HEK293 (cell line): ENCODE data around the gene ACTL8.

ENCODE experiments used
- CTCF ChIP-seq: fragments of 450-650 bp; formaldehyde crosslinking; IDR thresholded peaks from 2 replicates; pipeline ENCODE4 v1.5.1; 2016; ENCODE audit warnings: missing biosample characterization, missing genetic modification characterization
- ELK4 ChIP-seq: IDR thresholded peaks from 2 replicates; pipeline ENCODE4 v1.6.1; 2011; ENCODE audit warnings: mild to moderate bottlenecking, low read depth, low read length, borderline replicate concordance
- SETDB1 ChIP-seq: IDR thresholded peaks from one replicate; pipeline ENCODE4 v1.6.1; 2017; ENCODE audit warnings: mild to moderate bottlenecking, low read length, moderate library complexity, mixed read lengths; ENCODE audit not compliant: insufficient read length
- ZBTB17 ChIP-seq: fragments of 450-650 bp; formaldehyde crosslinking; IDR thresholded peaks from 2 replicates; pipeline ENCODE4 v1.5.1; 2016; ENCODE audit warnings: missing biosample characterization, missing genetic modification characterization
- ZBTB7A ChIP-seq: fragments of 450-650 bp; formaldehyde crosslinking; IDR thresholded peaks from 2 replicates; pipeline ENCODE4 v1.5.1; 2016; ENCODE audit warnings: low read depth, missing biosample characterization, missing genetic modification characterization
- ZNF121 ChIP-seq: fragments of 450-650 bp; formaldehyde crosslinking; IDR thresholded peaks from 2 replicates; pipeline ENCODE4 v1.5.1; 2016; ENCODE audit warnings: missing biosample characterization, missing genetic modification characterization
- ZNF157 ChIP-seq: fragments of 450-650 bp; formaldehyde crosslinking; IDR thresholded peaks from 2 replicates; pipeline ENCODE4 v1.5.1; 2016; ENCODE audit warnings: missing biosample characterization, missing genetic modification characterization
- ZNF274 ChIP-seq, 2 experiments: fragments of 200-500 bp in 1 of 2; fragments of 450-650 bp in 1 of 2; sonication (Bioruptor generic) in 1 of 2; formaldehyde crosslinking in 1 of 2; IDR thresholded peaks; 2 replicates each; pipeline versions ENCODE4 v1.5.1 to v1.6.1; 2014 to 2016; ENCODE audit warnings: borderline replicate concordance in 1 of 2, inconsistent platforms in 1 of 2, low read length in 1 of 2, missing biosample characterization in 1 of 2, missing genetic modification characterization in 1 of 2
- ZNF621 ChIP-seq: fragments of 450-650 bp; formaldehyde crosslinking; IDR thresholded peaks from 2 replicates; pipeline ENCODE4 v1.5.1; 2017; ENCODE audit warnings: missing biosample characterization, missing genetic modification characterization
- ZNF837 ChIP-seq: fragments of 450-650 bp; formaldehyde crosslinking; IDR thresholded peaks from 2 replicates; pipeline ENCODE4 v1.5.1; 2016; ENCODE audit warnings: missing biosample characterization, missing genetic modification characterization
- ZSCAN5A ChIP-seq: fragments of 450-650 bp; formaldehyde crosslinking; IDR thresholded peaks from 2 replicates; pipeline ENCODE4 v1.5.1; 2016; ENCODE audit warnings: missing biosample characterization, missing genetic modification characterization

- no peak for TF ChIP-seq ZNF121
- no peak for TF ChIP-seq ZNF621 (tag by site-specific recombination)
- no peak for TF ChIP-seq ZBTB17 (tag by site-specific recombination)
- TF ChIP-seq SETDB1: no peak
- TF ChIP-seq ZNF274 (IDR thresholded peaks at IDR 0.05; ENCODE audit: low read length): no peak
- TF ChIP-seq ZNF274 (tag by site-specific recombination; IDR thresholded peaks at IDR 0.05; ENCODE audit: borderline replicate concordance): no peak
- TF ChIP-seq ZNF837 (tag by site-specific recombination): no peak
- TF ChIP-seq CTCF: no peak
- TF ChIP-seq ELK4: no peak
- TF ChIP-seq ZSCAN5A: no peak
- TF ChIP-seq ZNF157 (tag by site-specific recombination): no peak
- no peak for TF ChIP-seq ZBTB7A (tag by site-specific recombination)
These were observed 21.3 kb downstream of the ACTL8 start for GRCh38 chr1:17776426-17776825.
